ENCODE measurements around the gene OOSP1. TPM values are rescaled to one million over a fixed set of nuclear protein-coding genes. Genes with fewer than 3 reads are reported as not detected.

The OOSP1 gene
- total RNA-seq, 2 experiments from 2014 or later = not detected

DNA sequence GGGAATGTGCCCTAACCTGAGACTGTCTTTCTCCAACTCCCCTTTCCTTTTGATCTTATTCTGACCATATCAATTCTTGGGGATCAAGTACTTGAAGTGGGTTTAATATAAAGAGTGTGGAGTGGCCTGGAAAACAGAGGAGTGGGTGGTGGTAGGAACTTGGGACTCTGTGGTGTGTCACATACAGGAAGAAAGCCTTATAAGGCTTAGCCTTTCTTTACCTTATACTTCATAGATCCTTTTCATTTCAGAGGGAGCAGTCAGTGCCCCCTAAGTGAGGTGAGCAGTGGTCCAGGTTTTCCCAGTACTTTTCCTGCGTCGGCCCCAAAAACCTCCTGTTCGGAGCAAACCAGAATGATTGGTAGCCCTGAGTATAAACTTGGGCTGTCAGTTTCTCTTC lies 486 bp downstream of the OOSP1 start:
- peaks cover 19% of the 10 kb centered on the region for H3K27me3 Mint-ChIP-seq (ENCODE audit: low read depth)
- no peaks in the 10 kb centered on the region for H3K36me3 Mint-ChIP-seq (ENCODE audit: low read depth)
- no peak for DNase-seq
- H3K9me3 Mint-ChIP-seq = no peaks in the 10 kb centered on the region
- no peak overlapping the region for H3K4me3 Mint-ChIP-seq
- H3K27ac Mint-ChIP-seq = no peak overlapping the region
- H3K4me1 Mint-ChIP-seq (ENCODE audit: low read depth) = no peaks in the 10 kb centered on the region
- CTCF ChIA-PET = no interaction called here
- intact Hi-C loops (cut with micrococcal nuclease) = no loop called here

DNA sequence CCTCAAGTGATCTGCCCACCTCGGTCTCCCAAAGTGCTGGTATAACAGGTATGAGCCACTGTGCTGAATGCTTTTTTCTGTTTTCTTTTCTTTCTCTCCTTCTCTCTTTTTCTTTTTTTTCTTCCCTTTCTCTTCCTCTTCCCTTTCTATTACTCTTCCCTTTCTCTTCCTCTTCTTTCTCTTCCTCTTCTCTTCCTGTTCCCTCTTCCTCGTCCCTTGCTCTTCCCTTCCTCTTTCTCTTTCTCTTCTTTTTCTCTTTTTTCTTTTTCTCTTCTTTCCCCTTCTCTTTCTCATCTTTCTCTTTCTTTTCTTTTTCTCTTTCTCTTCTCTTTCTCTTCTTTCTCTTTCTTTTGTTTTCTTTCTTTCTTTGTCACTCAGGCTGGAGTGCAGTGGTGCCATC lies 1.2 kb downstream of the OOSP1 start:
- H3K27ac Mint-ChIP-seq = no peak overlapping the region
- H3K27me3 Mint-ChIP-seq (ENCODE audit: low read depth) = peaks cover 15% of the 10 kb centered on the region
- intact Hi-C loops (cut with micrococcal nuclease) = no loop called here
- no peak for DNase-seq
- no peaks in the 10 kb centered on the region for H3K36me3 Mint-ChIP-seq (ENCODE audit: low read depth)
- H3K9me3 Mint-ChIP-seq = no peaks in the 10 kb centered on the region
- H3K4me3 Mint-ChIP-seq = no peak overlapping the region
- H3K4me1 Mint-ChIP-seq (ENCODE audit: low read depth) = no peaks in the 10 kb centered on the region
- CTCF ChIA-PET = no interaction called here

DNA sequence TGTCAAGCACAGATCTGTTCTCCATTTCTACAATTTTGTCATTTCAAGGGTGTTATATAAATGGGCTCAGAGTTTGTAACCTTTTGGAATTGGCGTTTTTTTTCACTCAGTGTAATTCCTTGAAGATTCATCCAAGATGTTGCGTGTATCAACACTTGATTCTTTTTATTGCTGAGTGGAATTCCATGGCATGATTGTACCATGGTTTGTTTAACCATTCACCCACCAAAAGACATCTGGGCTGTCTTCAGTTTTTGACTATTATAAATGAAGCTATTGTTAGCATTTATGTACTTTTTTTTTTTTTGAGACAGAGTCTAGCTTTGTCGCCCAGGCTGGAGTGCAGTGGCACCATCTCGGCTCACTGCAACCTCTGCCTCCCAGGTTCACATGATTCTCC lies 2.9 kb downstream of the OOSP1 start:
- intact Hi-C loops (cut with micrococcal nuclease) = no loop called here
- Mint-ChIP-seq H3K27me3 (ENCODE audit: low read depth) (peaks cover 23% of the 10 kb centered on the region), H3K4me3 (no peak overlapping the region), H3K4me1 (ENCODE audit: low read depth) (no peaks in the 10 kb centered on the region), H3K36me3 (ENCODE audit: low read depth) (no peaks in the 10 kb centered on the region), H3K27ac (no peak overlapping the region), H3K9me3 (no peaks in the 10 kb centered on the region)
- DNase-seq = no peak
- CTCF ChIA-PET = no interaction called here

DNA sequence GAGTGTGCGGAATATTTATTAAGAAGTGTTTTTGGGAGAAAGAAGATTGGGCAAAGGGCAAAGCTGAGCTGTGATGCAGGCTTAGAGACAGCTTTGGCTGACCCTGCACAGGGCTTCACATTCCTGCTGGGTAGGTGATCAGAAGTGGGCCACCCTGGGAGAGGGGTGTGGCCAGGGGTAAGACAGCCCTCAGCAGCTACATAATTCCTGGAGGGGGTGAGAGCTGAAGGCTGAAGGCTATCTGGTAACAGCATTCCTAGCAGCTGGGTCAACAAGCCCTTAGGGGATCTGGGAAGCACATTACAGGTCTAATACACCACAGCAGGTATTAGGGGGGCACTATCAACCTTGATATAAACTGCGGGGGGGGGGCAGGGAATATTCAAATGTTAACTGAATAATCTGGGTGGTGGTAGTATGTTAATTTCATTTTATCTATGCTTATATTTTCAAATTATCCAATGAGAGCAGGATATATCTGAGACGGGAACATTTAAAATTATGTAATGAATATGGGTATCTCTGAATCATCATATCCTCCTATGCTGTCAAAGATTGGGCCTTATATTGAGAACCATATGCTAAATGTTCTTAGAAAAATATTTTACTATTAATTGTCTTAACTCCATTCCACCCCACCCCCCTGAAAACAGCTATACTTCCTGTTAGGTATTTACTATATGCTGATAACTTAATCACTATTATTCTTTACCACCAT lies 5.9 kb downstream of the OOSP1 start:
- intact Hi-C loops (cut with micrococcal nuclease) = no loop called here
- no peaks in the 10 kb centered on the region for H3K9me3 Mint-ChIP-seq
- no peaks in the 10 kb centered on the region for H3K4me1 Mint-ChIP-seq (ENCODE audit: low read depth)
- H3K27me3 Mint-ChIP-seq (ENCODE audit: low read depth) = peaks cover 30% of the 10 kb centered on the region
- DNase-seq = no peak
- no peaks in the 10 kb centered on the region for H3K36me3 Mint-ChIP-seq (ENCODE audit: low read depth)
- CTCF ChIA-PET = no interaction called here
- no peak overlapping the region for H3K4me3 Mint-ChIP-seq
- H3K27ac Mint-ChIP-seq = no peak overlapping the region

DNA sequence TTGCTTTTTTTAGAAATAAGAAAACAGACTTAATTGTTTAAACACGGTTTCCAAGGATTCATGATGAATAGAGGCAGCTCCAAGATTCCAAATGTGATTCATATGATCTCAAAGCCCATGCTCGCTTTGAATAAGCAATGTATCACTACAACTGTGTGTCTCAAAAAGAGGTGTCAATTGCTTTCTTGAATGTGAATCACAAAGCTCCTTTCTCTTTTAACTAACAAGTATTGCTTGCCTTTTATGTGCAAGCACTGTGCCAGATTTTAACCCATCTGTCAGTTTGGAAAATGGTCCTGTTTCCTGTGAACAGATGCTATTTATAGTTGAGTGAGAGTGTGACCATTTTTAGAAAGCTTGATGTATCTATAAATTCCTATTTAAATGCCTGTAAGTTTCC lies 6.5 kb downstream of the OOSP1 start:
- CTCF ChIA-PET = no interaction called here
- H3K4me1 Mint-ChIP-seq (ENCODE audit: low read depth) = no peaks in the 10 kb centered on the region
- no peaks in the 10 kb centered on the region for H3K9me3 Mint-ChIP-seq
- DNase-seq = no peak
- H3K27ac Mint-ChIP-seq = no peak overlapping the region
- H3K27me3 Mint-ChIP-seq (ENCODE audit: low read depth) = peaks cover 30% of the 10 kb centered on the region
- no peaks in the 10 kb centered on the region for H3K36me3 Mint-ChIP-seq (ENCODE audit: low read depth)
- intact Hi-C loops (cut with micrococcal nuclease) = no loop called here
- H3K4me3 Mint-ChIP-seq = no peak overlapping the region

DNA sequence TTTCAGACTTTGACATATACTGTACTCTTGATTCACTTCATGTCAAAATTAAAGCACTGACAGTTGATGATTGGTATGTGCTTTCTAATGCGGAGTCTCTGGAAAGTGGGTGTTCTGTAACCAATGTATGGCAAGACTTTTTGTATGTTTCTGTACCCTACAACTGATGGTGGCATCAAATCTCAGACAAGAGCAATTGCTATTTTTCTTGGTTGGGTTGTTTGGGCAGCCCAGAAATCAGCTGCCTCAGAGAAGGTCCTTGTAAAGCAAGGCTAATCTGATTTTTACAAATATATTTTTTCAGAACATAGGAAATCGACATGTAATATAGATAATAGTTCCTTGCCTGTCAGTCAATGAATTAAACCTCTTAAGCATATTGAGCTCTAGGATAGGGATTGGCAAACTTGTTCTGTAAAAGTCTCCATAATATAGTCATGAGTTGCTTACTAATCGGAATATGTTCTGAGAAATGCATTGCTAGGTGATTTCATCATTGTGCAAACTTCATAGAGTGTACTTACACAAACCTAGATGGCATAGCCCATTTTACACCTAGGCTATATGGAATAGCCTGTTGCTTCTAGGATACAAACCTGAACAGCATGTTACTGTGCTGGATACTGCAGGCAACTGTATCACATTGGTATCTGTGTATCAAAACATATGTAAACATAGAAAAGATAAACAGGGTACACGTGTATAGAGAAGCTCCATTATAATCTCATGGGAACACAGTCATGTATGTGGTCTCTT lies 15.4 kb downstream of the OOSP1 start:
- no peaks in the 10 kb centered on the region for H3K4me1 Mint-ChIP-seq (ENCODE audit: low read depth)
- intact Hi-C loops (cut with micrococcal nuclease) = no loop called here
- H3K27me3 Mint-ChIP-seq (ENCODE audit: low read depth) = peaks cover 7% of the 10 kb centered on the region
- CTCF ChIA-PET = no interaction called here
- no peak overlapping the region for H3K4me3 Mint-ChIP-seq
- no peaks in the 10 kb centered on the region for H3K36me3 Mint-ChIP-seq (ENCODE audit: low read depth)
- no peaks in the 10 kb centered on the region for H3K9me3 Mint-ChIP-seq
- no peak for DNase-seq
- H3K27ac Mint-ChIP-seq = no peak overlapping the region

DNA sequence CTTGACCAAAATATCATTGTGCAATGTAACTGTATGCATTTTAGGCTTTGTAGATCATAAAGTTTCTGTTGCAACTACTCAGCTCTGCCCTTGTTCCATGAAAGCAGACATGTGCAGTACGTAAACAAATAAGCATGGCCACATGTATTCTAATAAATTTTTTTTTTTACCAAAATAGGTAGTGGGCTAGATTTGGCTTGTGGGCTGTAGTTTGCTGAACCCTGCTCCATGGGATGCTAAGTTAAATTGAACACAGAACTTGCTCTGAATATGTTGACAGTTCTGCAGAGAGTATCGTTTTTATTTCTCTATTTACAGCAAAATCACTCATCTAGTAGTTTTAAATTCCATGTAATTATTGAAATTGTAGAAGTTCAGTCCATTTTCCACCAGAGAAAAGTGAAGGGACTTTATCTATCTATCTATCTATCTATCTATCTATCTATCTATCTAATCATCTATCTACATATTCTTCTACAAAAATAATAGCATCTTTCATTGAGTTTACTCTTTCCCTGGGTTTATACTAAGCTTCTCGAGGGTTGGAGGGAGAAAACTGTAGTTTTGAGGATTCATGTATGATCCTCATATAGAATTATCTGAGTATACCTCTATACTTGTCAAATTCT lies 16.1 kb downstream of the OOSP1 start:
- Mint-ChIP-seq H3K9me3 (no peaks in the 10 kb centered on the region), H3K36me3 (ENCODE audit: low read depth) (no peaks in the 10 kb centered on the region), H3K4me3 (no peak overlapping the region), H3K4me1 (ENCODE audit: low read depth) (no peaks in the 10 kb centered on the region), H3K27me3 (ENCODE audit: low read depth) (peaks cover 7% of the 10 kb centered on the region), H3K27ac (no peak overlapping the region)
- intact Hi-C loops (cut with micrococcal nuclease) = no loop called here
- no peak for DNase-seq
- CTCF ChIA-PET = no interaction called here

DNA sequence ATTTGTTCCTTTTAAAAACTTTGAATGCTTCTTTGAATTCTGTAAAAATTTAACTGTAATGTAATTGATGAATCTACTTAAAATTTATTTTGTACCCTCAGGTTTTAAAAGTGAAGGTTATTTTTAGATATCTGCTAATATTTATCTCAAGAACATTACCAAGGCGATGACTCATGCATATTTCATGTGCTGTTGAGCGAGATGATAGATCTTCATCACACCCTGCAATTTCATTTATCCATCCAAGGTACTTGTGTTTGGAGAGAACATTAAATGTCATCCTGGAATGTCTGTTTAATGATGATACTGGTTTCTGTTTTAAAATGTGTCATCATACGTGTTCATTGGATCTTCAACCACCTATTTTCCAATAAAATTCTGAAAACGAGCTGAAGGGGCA lies 18.9 kb downstream of the OOSP1 start:
- no peak overlapping the region for H3K4me3 Mint-ChIP-seq
- no peak for DNase-seq
- H3K4me1 Mint-ChIP-seq (ENCODE audit: low read depth) = no peaks in the 10 kb centered on the region
- intact Hi-C loops (cut with micrococcal nuclease) = no loop called here
- H3K27ac Mint-ChIP-seq = no peak overlapping the region
- H3K36me3 Mint-ChIP-seq (ENCODE audit: low read depth) = no peaks in the 10 kb centered on the region
- CTCF ChIA-PET = no interaction called here
- no peaks in the 10 kb centered on the region for H3K9me3 Mint-ChIP-seq
- peaks cover 11% of the 10 kb centered on the region for H3K27me3 Mint-ChIP-seq (ENCODE audit: low read depth)

DNA sequence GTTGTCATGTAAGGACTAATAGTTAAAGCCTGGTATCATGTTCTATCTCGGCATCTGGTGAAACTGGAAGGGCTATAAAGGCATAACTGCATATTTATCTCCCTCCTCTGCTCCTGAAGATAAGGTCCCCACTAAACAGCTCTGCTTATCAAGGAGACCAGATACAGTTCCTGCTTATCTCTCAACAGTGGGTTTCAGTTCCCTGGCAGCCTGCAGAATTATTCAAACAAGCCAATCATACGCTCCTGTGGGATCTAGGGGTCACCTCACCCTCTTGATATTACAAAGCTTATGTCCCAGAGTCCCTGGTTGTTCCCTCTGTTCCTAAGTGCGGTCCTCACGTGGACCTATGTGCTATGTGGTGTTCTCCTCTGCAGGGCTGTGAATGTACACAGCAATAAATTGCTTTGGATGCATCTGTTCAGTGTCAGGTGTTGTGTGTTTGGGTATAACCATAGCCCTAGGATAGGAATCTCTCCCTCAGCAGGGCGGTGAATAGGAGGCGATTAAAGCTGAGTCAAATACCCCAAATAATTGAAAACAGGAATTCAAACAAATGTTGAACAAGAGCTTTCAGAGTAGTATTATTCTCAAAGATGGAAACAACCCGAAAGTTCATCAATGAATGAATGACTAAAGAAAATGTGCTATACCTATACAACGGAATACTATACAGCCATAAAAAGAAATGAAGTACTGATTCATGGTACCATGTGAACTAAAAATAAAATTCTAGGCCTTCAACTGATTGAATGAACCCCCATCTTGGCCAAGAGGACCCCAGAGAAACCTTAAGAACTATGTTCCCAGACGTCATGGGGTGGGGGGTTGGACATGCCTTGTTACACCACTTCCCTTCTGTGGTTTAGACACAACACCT lies 22.5 kb downstream of the OOSP1 start:
- CTCF ChIA-PET = no interaction called here
- no peak for DNase-seq
- intact Hi-C loops (cut with micrococcal nuclease) = no loop called here
- H3K27ac Mint-ChIP-seq = no peak overlapping the region
- no peaks in the 10 kb centered on the region for H3K9me3 Mint-ChIP-seq
- peaks cover 15% of the 10 kb centered on the region for H3K27me3 Mint-ChIP-seq (ENCODE audit: low read depth)
- H3K4me3 Mint-ChIP-seq = no peak overlapping the region
- H3K36me3 Mint-ChIP-seq (ENCODE audit: low read depth) = no peaks in the 10 kb centered on the region
- no peaks in the 10 kb centered on the region for H3K4me1 Mint-ChIP-seq (ENCODE audit: low read depth)

DNA sequence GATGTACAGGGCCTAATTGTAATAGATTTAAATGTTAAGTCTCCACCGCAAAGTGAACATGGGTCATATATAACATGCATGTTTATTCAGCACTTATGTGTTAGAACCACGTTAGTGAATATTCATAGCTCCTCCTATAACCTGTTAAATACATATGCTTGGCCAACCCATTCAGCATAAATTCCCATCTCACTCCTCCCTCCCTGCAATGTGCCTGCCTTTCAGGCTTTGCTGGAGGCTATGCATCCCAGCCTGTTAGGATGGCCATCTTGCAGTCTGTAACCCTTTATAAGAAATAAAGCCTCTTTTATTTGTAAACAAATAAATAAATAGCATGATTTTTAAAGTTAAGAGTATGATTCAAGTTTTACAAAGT lies 23.9 kb downstream of the OOSP1 start:
- CTCF ChIA-PET = interaction anchor here (0.9 kb wide), 1 partner anchor 41 kb away, joined by 3 read pairs; no protein-coding TSS in a partner anchor
- no peaks in the 10 kb centered on the region for H3K4me1 Mint-ChIP-seq (ENCODE audit: low read depth)
- H3K27ac Mint-ChIP-seq = no peak overlapping the region
- no peak for DNase-seq
- no peaks in the 10 kb centered on the region for H3K9me3 Mint-ChIP-seq
- no peaks in the 10 kb centered on the region for H3K36me3 Mint-ChIP-seq (ENCODE audit: low read depth)
- peaks cover 10% of the 10 kb centered on the region for H3K27me3 Mint-ChIP-seq (ENCODE audit: low read depth)
- intact Hi-C loops (cut with micrococcal nuclease) = no loop called here
- no peak overlapping the region for H3K4me3 Mint-ChIP-seq

DNA sequence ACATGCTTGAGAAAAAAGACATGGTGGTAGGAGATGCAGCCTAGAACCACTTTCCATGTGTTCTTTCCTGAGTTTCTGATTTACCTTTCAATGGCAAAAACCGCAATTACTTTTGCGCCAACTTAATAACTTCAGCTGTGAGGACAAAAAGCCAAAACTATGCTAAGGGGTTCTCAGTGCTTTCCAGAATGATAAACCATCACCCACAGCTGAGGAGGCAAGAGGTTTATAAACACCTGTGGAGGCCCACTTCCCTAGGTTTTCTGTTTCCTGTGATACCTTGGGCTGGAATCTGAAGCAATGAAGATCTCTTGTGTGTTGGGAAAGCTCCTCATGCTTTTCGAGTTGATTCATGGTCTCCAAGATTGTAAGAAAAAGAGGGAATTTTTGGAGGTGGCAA lies 25.5 kb downstream of the OOSP1 start, which contains the start of gene OOSP4A:
Gene OOSP4A, plus strand, starts transcription at position 301 of the 400 bp plus-strand sequence. Its CDS starts 0 bp downstream, at position 301.
- DNase-seq = no peak
- no peaks in the 10 kb centered on the region for H3K4me1 Mint-ChIP-seq (ENCODE audit: low read depth)
- no peak within 1 kb of the TSS for H3K27ac Mint-ChIP-seq
- peaks cover 10% of the 10 kb centered on the region for H3K27me3 Mint-ChIP-seq (ENCODE audit: low read depth)
- H3K36me3 Mint-ChIP-seq (ENCODE audit: low read depth) = no peaks in the 10 kb centered on the region
- CTCF ChIA-PET = interaction anchor here (0.6 kb wide), 1 partner anchor 14 kb away, joined by 5 read pairs; no protein-coding TSS in a partner anchor
- intact Hi-C loops (cut with micrococcal nuclease) = no loop called here
- H3K9me3 Mint-ChIP-seq = no peaks in the 10 kb centered on the region
- H3K4me3 Mint-ChIP-seq = no peak within 1 kb of the TSS

DNA sequence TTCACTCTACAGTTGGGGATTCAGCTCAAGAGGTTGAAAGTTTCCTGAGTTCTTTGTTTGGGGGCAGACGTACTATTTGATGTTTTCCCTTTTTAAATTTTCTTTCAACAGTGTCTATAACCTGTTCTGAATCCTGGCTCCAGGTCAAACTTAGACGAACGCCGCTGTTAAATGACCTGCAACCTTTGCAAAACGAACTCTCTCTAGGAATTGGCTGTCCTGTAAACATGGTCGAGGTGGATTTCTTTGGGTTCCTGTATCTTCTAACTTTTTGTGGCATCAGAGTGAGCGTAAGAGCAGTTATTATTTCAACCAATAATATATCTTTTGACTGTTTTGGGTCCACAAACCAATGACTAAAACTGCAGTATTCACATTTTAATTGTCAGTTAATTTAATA lies 27.2 kb downstream of the OOSP1 start:
- Mint-ChIP-seq H3K27me3 (ENCODE audit: low read depth) (peaks cover 8% of the 10 kb centered on the region), H3K9me3 (no peaks in the 10 kb centered on the region), H3K4me1 (ENCODE audit: low read depth) (no peaks in the 10 kb centered on the region), H3K27ac (no peak overlapping the region), H3K4me3 (no peak overlapping the region), H3K36me3 (ENCODE audit: low read depth) (no peaks in the 10 kb centered on the region)
- no peak for DNase-seq
- intact Hi-C loops (cut with micrococcal nuclease) = no loop called here
- CTCF ChIA-PET = no interaction called here

Measured in activated naive CD4-positive, alpha-beta T cell treated with anti-CD3 and anti-CD28 coated beads for 36 hours (primary cell).